HG03025 (cell line): ENCODE results near the gene BZW1.

Source experiments
- ATAC-seq: cut with Tn5 transposase; IDR thresholded peaks from one replicate; pipeline ENCODE4 v1.9.1; 2021; ENCODE audit warnings: mild to moderate bottlenecking, moderate library complexity; ENCODE audit not compliant: unreplicated experiment, low FRiP score

BZW1 gene

DNA sequence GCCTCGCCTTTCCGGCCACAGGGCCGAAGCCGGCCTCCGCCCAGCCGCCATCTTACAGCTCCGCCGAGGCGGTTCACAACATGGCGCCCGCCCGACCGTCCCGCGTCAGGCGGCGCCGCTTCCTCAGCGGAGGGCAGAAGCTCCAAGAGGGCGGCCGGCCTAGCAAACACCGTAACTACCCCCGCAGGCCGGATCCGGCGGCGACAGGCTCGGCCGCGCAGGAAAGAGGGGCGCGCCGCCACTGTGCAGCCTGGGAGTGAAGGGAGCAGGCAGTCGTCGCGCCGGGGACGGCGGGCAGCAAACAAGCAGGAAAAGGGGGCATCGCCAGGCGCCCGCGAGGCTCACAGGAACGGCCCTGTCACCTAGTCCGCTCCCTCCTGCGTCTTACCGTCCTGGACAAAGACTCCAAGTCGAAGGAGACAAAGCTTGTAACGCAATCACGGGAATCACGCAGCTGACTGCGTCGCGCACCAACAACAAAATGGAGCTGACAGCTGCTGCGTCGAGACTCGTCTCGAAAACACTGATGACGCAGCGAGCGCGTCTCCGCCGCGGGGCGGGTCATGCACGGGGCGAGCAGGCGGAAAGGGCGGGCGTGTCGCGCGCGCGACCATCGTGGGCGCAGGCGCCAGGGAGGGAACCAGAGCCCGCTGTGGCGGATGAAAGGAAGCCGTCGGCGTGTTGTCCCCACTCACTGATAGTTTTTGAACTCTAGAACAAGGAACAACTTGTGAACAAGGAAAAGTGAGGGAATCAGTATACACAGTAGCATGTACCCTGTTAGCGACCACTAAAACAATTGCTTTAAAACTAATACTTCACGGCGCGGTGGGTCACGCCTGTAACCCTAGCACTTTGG lies 52.7 kb downstream of the BZW1 start, which contains the start of gene CLK1:
TSS of gene CLK1 (minus strand) at position 483 of the 859 bp plus-strand sequence. CDS start 2,796 bp downstream, outside the sequence.
- peak; percentile 76 for ATAC-seq

DNA sequence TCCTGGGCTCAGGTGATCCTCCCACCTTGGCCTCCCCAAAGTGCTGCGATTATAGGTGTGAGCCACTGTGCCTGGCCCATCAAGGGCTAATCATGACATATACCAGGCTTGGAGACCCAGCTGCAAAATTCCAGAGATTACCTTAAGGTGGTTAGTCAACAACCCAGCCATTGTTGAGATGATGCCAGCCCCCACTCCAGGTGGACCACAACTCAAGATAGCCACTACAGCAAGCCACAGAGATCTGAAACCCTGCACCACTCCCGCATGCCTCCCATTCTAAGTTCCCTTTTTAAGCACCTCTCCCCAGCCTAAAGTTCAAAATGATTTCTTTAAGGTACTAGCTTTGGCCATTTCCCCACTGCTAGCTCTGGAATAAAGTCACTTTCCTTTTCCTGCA lies 57.3 kb downstream of the BZW1 start:
- ATAC-seq, result no peak

DNA sequence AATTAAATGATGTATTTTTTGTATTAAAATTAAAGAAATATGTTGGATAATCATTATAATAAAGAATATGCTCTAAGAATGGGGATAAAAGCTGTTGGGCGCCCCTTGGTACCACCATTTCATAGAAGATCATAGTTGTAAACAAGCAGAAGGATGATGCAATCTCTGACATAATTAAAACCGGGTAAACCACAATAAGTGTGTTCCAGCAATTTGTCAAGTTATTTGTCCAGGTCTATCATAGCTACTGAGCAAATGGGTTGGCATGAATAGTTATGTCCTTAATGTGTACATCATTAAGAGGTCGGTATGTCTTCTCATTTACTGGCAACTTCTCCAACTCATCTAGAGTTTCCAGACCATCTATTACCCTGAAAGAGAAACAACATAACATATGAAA lies 59.4 kb downstream of the BZW1 start:
- no peak for ATAC-seq

DNA sequence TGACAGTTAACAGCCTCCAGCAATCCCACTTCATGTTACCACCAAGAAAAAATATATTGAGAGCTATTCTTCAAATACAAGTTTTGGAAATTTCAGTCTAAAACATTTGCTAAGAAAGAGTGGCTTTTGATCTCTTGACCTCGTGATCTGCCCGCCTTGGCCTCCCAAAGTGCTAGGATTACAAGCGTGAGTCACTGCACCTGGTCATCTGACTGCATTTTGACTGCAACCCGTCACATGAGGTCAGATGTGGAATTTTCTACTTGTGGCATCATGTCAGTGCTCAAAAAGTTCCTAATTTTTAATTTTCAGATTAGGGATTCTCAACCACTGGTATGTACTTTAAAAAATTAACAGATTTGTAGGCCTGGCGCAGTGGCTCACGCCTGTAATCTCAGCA lies 61.9 kb downstream of the BZW1 start:
- ATAC-seq, result no peak
